HL-60/S4 treated with phorbol 12-myristate 13-acetate at 8.2 ng/mL for 4 days and 3 days (cell line): ENCODE data around the gene ITGA1.
"Not testable (repeated sequence)": the region's sequence is repeated elsewhere in the genome, so short reads cannot be mapped to it uniquely, and the experiment has no call there.

ENCODE experiments used
- in situ Hi-C: fragments of 300-500 bp; cut with MboI; formaldehyde crosslinking; loops from 2 replicates; pipeline ENCODE4 v1.15.0; 2022; ENCODE audit warnings: low sequenced_read_pairs

Gene ITGA1

GRCh38 chr5:52859628-52860027 lies 71.9 kb downstream of the ITGA1 start:
- in situ Hi-C loops, result no loop called here

- in situ Hi-C loops, result no loop called here
These were observed 73.7 kb downstream of the ITGA1 start for GRCh38 chr5:52861368-52861767.

- in situ Hi-C loops, result no loop called here
These were observed 76.1 kb downstream of the ITGA1 start for GRCh38 chr5:52863715-52864290.

- in situ Hi-C loops, result no loop called here
These were observed 76.7 kb downstream of the ITGA1 start for GRCh38 chr5:52864371-52864770.

GRCh38 chr5:52864884-52865283 lies 77.2 kb downstream of the ITGA1 start:
- in situ Hi-C loops, result no loop called here

GRCh38 chr5:52865991-52866390 lies 78.3 kb downstream of the ITGA1 start:
- in situ Hi-C loops, result not testable (repeated sequence)

GRCh38 chr5:52867809-52868208 lies 80.1 kb downstream of the ITGA1 start:
- in situ Hi-C loops, result no loop called here

GRCh38 chr5:52868417-52868816 lies 80.7 kb downstream of the ITGA1 start:
- in situ Hi-C loops, result no loop called here

- in situ Hi-C loops, result no loop called here
These were observed 81.7 kb downstream of the ITGA1 start for GRCh38 chr5:52869391-52869790.

- in situ Hi-C loops, result no loop called here
These were observed 82.7 kb downstream of the ITGA1 start for GRCh38 chr5:52870448-52870847.

GRCh38 chr5:52875827-52876226 lies 88.1 kb downstream of the ITGA1 start:
- in situ Hi-C loops, result no loop called here

- in situ Hi-C loops, result no loop called here
These were observed 88.7 kb downstream of the ITGA1 start for GRCh38 chr5:52876456-52876855.

GRCh38 chr5:52878656-52879055 lies 90.9 kb downstream of the ITGA1 start:
- in situ Hi-C loops, result no loop called here

GRCh38 chr5:52880541-52880940 lies 92.8 kb downstream of the ITGA1 start:
- in situ Hi-C loops, result no loop called here

GRCh38 chr5:52881468-52881867 lies 93.8 kb downstream of the ITGA1 start:
- in situ Hi-C loops, result no loop called here

- in situ Hi-C loops, result no loop called here
These were observed 95.4 kb downstream of the ITGA1 start for GRCh38 chr5:52883110-52883509.

- in situ Hi-C loops, result no loop called here
These were observed 96.7 kb downstream of the ITGA1 start for GRCh38 chr5:52884453-52884852.

GRCh38 chr5:52885614-52886013 lies 97.9 kb downstream of the ITGA1 start:
- in situ Hi-C loops, result no loop called here

- in situ Hi-C loops, result no loop called here
These were observed 98.5 kb downstream of the ITGA1 start for GRCh38 chr5:52886206-52886605.

GRCh38 chr5:52887066-52887465 lies 99.3 kb downstream of the ITGA1 start:
- in situ Hi-C loops, result no loop called here

GRCh38 chr5:52888363-52888762 lies 100.6 kb downstream of the ITGA1 start:
- in situ Hi-C loops, result no loop called here

- in situ Hi-C loops, result no loop called here
These were observed 104.6 kb downstream of the ITGA1 start for GRCh38 chr5:52892242-52892878.

- in situ Hi-C loops, result no loop called here
These were observed 105.4 kb downstream of the ITGA1 start for GRCh38 chr5:52893105-52893504.
